Activated CD4-positive, alpha-beta T cell treated with anti-CD3 and anti-CD28 coated beads, Interleukin-2, amount 50 U/mL, for 4 hours (primary cell): ENCODE measurements around the gene HPSE2.

Experiments
- DNase-seq, 2 experiments: peaks; one replicate each; pipeline ENCODE4 v3.0.0-alpha.2; 2020

The HPSE2 gene

GRCh38 chr10:98667081-98667480 lies 568.6 kb downstream of the HPSE2 start:
- DNase-seq: no peak

- no peak for DNase-seq
Measured at GRCh38 chr10:98666276-98666675, 569.4 kb downstream of the HPSE2 start.

GRCh38 chr10:98664329-98665042 lies 571.2 kb downstream of the HPSE2 start:
- peak in 1 of 2 experiments; percentile 2 for DNase-seq

GRCh38 chr10:98659951-98660350 lies 575.7 kb downstream of the HPSE2 start:
- no peak for DNase-seq

- no peak for DNase-seq
Measured at GRCh38 chr10:98655492-98655891, 580.2 kb downstream of the HPSE2 start.

- DNase-seq: no peak
Measured at GRCh38 chr10:98649170-98649569, 586.5 kb downstream of the HPSE2 start.

GRCh38 chr10:98646998-98647917 lies 588.4 kb downstream of the HPSE2 start:
- DNase-seq: no peak

GRCh38 chr10:98644466-98644865 lies 591.2 kb downstream of the HPSE2 start:
- DNase-seq: no peak

- DNase-seq: no peak
Measured at GRCh38 chr10:98642281-98642680, 593.4 kb downstream of the HPSE2 start.

GRCh38 chr10:98638920-98639319 lies 596.7 kb downstream of the HPSE2 start:
- DNase-seq: no peak

GRCh38 chr10:98636921-98637329 lies 598.7 kb downstream of the HPSE2 start:
- no peak for DNase-seq

- no peak for DNase-seq
Measured at GRCh38 chr10:98632456-98633150, 603.0 kb downstream of the HPSE2 start.

GRCh38 chr10:98628206-98628605 lies 607.4 kb downstream of the HPSE2 start:
- no peak for DNase-seq

GRCh38 chr10:98627711-98628110 lies 607.9 kb downstream of the HPSE2 start:
- no peak for DNase-seq

- no peak for DNase-seq
Measured at GRCh38 chr10:98624963-98625362, 610.7 kb downstream of the HPSE2 start.

- DNase-seq: no peak
Measured at GRCh38 chr10:98623176-98623575, 612.5 kb downstream of the HPSE2 start.

- DNase-seq: no peak
Measured at GRCh38 chr10:98621630-98622029, 614.0 kb downstream of the HPSE2 start.

- DNase-seq: no peak
Measured at GRCh38 chr10:98620503-98620902, 615.1 kb downstream of the HPSE2 start.

- DNase-seq: no peak
Measured at GRCh38 chr10:98619446-98619845, 616.2 kb downstream of the HPSE2 start.

- no peak for DNase-seq
Measured at GRCh38 chr10:98617906-98618520, 617.6 kb downstream of the HPSE2 start.

- DNase-seq: no peak
Measured at GRCh38 chr10:98613446-98613845, 622.2 kb downstream of the HPSE2 start.

- DNase-seq: no peak
Measured at GRCh38 chr10:98611436-98611835, 624.2 kb downstream of the HPSE2 start.

- no peak for DNase-seq
Measured at GRCh38 chr10:98610836-98611235, 624.8 kb downstream of the HPSE2 start.
